ENCODE data around the gene PPP2R3B.

PPP2R3B gene

GRCh38 chrX:316351-317325, 70.1 kb downstream of the PPP2R3B start:
- DNase-seq (ENCODE audit: low read depth in 1 of 2, low spot score in 1 of 2): no peak
- Histone ChIP-seq H3K27me3 (ENCODE audit: insufficient read depth, poor library complexity, severe bottlenecking) (no peaks in the 10 kb centered on the region), H3K27ac (replicated peaks) (no peak overlapping the region), H3K4me3 (replicated peaks; ENCODE audit: insufficient read depth, low read length) (no peak overlapping the region)
- TF ChIP-seq, protein P1, sequence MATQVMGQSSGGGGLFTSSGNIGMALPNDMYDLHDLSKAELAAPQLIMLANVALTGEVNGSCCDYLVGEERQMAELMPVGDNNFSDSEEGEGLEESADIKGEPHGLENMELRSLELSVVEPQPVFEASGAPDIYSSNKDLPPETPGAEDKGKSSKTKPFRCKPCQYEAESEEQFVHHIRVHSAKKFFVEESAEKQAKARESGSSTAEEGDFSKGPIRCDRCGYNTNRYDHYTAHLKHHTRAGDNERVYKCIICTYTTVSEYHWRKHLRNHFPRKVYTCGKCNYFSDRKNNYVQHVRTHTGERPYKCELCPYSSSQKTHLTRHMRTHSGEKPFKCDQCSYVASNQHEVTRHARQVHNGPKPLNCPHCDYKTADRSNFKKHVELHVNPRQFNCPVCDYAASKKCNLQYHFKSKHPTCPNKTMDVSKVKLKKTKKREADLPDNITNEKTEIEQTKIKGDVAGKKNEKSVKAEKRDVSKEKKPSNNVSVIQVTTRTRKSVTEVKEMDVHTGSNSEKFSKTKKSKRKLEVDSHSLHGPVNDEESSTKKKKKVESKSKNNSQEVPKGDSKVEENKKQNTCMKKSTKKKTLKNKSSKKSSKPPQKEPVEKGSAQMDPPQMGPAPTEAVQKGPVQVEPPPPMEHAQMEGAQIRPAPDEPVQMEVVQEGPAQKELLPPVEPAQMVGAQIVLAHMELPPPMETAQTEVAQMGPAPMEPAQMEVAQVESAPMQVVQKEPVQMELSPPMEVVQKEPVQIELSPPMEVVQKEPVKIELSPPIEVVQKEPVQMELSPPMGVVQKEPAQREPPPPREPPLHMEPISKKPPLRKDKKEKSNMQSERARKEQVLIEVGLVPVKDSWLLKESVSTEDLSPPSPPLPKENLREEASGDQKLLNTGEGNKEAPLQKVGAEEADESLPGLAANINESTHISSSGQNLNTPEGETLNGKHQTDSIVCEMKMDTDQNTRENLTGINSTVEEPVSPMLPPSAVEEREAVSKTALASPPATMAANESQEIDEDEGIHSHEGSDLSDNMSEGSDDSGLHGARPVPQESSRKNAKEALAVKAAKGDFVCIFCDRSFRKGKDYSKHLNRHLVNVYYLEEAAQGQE (IDR thresholded peaks at IDR 0.05; ENCODE audit: insufficient replicate concordance, low read depth): no peak
- TF ChIP-seq POLR2AphosphoS5 (IDR thresholded peaks at IDR 0.05; ENCODE audit: low read depth) (no peak), SPI1 (IDR thresholded peaks at IDR 0.05; ENCODE audit: borderline replicate concordance, low read depth) (no peak)

- Histone ChIP-seq H3K27ac (replicated peaks) (no peak overlapping the region), H3K4me3 (replicated peaks; ENCODE audit: insufficient read depth, low read length) (no peak overlapping the region), H3K27me3 (ENCODE audit: insufficient read depth, poor library complexity, severe bottlenecking) (no peaks in the 10 kb centered on the region)
- no peak for DNase-seq (ENCODE audit: low read depth in 1 of 2, low spot score in 1 of 2)
- no peak for TF ChIP-seq GABPA (IDR thresholded peaks at IDR 0.05; ENCODE audit: low read depth)
- TF ChIP-seq, protein P1 (IDR thresholded peaks at IDR 0.05; ENCODE audit: insufficient replicate concordance, low read depth): no peak
- TF ChIP-seq SPI1 (IDR thresholded peaks at IDR 0.05; ENCODE audit: borderline replicate concordance, low read depth): no peak
- no peak for TF ChIP-seq POLR2AphosphoS5 (IDR thresholded peaks at IDR 0.05; ENCODE audit: low read depth)
- no peak for TF ChIP-seq CTCF (IDR thresholded peaks at IDR 0.05; ENCODE audit: insufficient read depth, low read length)
Observed at GRCh38 chrX:314781-315595, 71.7 kb downstream of the PPP2R3B start.

GRCh38 chrX:314049-314448, 72.7 kb downstream of the PPP2R3B start:
- H3K4me3 ChIP-seq (replicated peaks; ENCODE audit: insufficient read depth, low read length): no peak overlapping the region
- no peak for DNase-seq (ENCODE audit: low read depth in 1 of 2, low spot score in 1 of 2)
- no peak overlapping the region for H3K27ac ChIP-seq (replicated peaks)
- TF ChIP-seq SPI1 (IDR thresholded peaks at IDR 0.05; ENCODE audit: borderline replicate concordance, low read depth) (no peak), GABPA (IDR thresholded peaks at IDR 0.05; ENCODE audit: low read depth) (no peak), POLR2AphosphoS5 (IDR thresholded peaks at IDR 0.05; ENCODE audit: low read depth) (no peak), CTCF (IDR thresholded peaks at IDR 0.05; ENCODE audit: insufficient read depth, low read length) (no peak)
- TF ChIP-seq, protein P1 (IDR thresholded peaks at IDR 0.05; ENCODE audit: insufficient replicate concordance, low read depth): no peak
- no peaks in the 10 kb centered on the region for H3K27me3 ChIP-seq (ENCODE audit: insufficient read depth, poor library complexity, severe bottlenecking)

All from HL-60 (cell line).